HEK293 (cell line): Measurements from ENCODE around the gene TMEM127.

Source experiments
- CTCF ChIP-seq: fragments of 450-650 bp; formaldehyde crosslinking; IDR thresholded peaks from 2 replicates; pipeline ENCODE4 v1.5.1; 2016; ENCODE audit warnings: missing biosample characterization, missing genetic modification characterization
- YY1 ChIP-seq: fragments of 450-650 bp; formaldehyde crosslinking; IDR thresholded peaks from 2 replicates; pipeline ENCODE4 v1.5.1; 2018; ENCODE audit warnings: missing biosample characterization, missing genetic modification characterization
- ZNF549 ChIP-seq: fragments of 450-650 bp; IDR thresholded peaks from 2 replicates; pipeline ENCODE4 v1.5.1; 2018; ENCODE audit warnings: missing biosample characterization, missing genetic modification characterization, mild to moderate bottlenecking, inconsistent platforms, moderate library complexity
- ZNF629 ChIP-seq: fragments of 450-650 bp; formaldehyde crosslinking; IDR thresholded peaks from 2 replicates; pipeline ENCODE4 v1.5.1; 2017; ENCODE audit warnings: missing biosample characterization, missing genetic modification characterization
- ZNF707 ChIP-seq: fragments of 450-650 bp; formaldehyde crosslinking; IDR thresholded peaks from 2 replicates; pipeline ENCODE4 v1.5.1; 2016; ENCODE audit warnings: missing biosample characterization, missing genetic modification characterization

DNA sequence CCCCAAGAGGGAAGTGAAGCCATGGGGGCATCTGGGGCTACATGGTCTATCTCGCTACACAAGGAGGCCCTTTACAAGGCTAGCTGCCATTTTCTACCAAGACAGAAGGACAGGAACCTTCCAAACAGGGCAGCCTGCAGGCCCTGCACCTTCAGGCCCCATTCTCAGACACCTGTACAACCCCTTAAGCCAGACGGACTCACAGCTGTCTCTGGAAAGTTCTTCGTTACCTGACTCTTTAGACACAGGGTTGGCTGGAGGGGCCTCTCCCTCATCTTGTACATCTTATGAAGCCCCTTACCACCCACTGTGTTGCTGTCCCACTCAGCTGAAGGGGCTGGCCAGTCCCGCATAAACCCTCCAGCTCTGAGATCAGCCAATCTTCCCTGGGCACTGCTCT lies 17.2 kb downstream of the TMEM127 start:
- TF ChIP-seq YY1 (no peak), CTCF (tag by site-specific recombination) (no peak), ZNF549 (tag by site-specific recombination) (no peak), ZNF707 (no peak), ZNF629 (tag by site-specific recombination) (no peak)
